Measurements from ENCODE around the gene ECSIT.

DNA sequence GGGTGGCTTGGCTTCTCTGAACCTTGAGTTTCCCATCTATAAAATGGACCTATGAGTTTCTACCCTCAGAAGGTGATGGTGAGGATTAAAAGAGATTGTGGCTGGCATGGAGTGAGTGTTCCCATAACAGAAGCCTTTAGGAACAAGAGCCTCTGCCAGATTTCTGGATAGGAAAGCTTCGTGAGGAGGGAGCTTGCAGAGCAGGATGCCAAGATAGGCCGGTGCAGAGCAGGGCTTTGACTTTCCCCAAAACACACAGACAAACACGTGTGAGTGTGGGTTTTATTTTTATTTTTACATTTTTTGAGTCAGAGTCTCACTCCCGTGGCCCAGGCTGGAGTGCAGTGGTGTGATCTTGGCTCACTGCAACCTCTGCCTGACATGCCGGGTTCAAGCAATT, 6.0 kb upstream of the ECSIT start:
- TF ChIP-seq CTCF (IDR thresholded peaks at IDR 0.05), result no peak
- no peak for TF ChIP-seq POLR2A (IDR thresholded peaks at IDR 0.05)

Data from vagina (tissue), 2 donors.